Mucosa of stomach (tissue), 1 donor: Measurements from ENCODE around the gene SELENON.

Source experiments
- H3K27me3 ChIP-seq: one replicate; pipeline ENCODE4 v1.7.0; 2013; ENCODE audit warnings: mild to moderate bottlenecking, low read length; ENCODE audit not compliant: control insufficient read depth, insufficient read depth
- H3K36me3 ChIP-seq: one replicate; pipeline ENCODE4 v1.7.0; 2013; ENCODE audit warnings: low read length; ENCODE audit not compliant: control insufficient read depth, insufficient read depth
- H3K4me1 ChIP-seq: one replicate; pipeline ENCODE4 v1.7.0; 2013; ENCODE audit warnings: mild to moderate bottlenecking, low read length; ENCODE audit not compliant: control insufficient read depth, insufficient read depth
- H3K4me3 ChIP-seq: one replicate; pipeline ENCODE4 v1.7.0; 2013; ENCODE audit warnings: low read length
- H3K9ac ChIP-seq: one replicate; pipeline ENCODE4 v1.7.0; 2013; ENCODE audit warnings: mild to moderate bottlenecking, low read length, moderate library complexity
- H3K9me3 ChIP-seq: one replicate; pipeline ENCODE4 v1.7.0; 2013; ENCODE audit warnings: mild to moderate bottlenecking, low read length, moderate library complexity; ENCODE audit not compliant: control insufficient read depth
- donor health status: Pancreatic carcinoma.

The SELENON gene

GRCh38 chr1:25809283-25809926 lies 9.4 kb downstream of the SELENON start:
- no peaks in the 10 kb centered on the region for H3K4me1 ChIP-seq

DNA sequence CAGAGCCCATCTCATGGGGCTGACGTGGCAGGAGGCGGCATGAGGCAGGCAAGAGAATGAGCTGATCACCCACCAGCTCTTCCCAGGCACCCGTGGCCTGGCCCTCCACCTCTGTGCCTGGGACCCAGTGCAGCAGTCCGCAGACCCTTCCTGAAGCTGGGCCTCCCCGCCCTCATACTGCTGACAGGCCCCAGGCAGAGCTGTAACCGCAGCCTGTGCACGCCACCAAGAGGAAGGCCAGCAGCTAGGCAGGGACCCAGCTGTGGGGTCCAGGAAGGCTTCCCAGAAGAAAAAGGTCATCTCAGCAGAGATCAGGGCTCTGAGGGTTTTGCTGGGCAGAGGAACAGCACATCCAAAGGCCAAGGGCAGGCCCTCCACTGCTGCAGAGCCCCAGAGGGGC lies 9.9 kb downstream of the SELENON start:
- Histone ChIP-seq H3K9ac (no peak overlapping the region), H3K36me3 (no peaks in the 10 kb centered on the region), H3K27me3 (no peaks in the 10 kb centered on the region), H3K9me3 (no peaks in the 10 kb centered on the region), H3K4me1 (no peaks in the 10 kb centered on the region), H3K4me3 (no peak overlapping the region)

More at GRCh38 chr1:25809283-25809926, 9.4 kb downstream of the SELENON start:
- Histone ChIP-seq H3K27me3 (no peaks in the 10 kb centered on the region), H3K9me3 (no peaks in the 10 kb centered on the region), H3K4me3 (no peak overlapping the region), H3K9ac (no peak overlapping the region), H3K36me3 (no peaks in the 10 kb centered on the region)

DNA sequence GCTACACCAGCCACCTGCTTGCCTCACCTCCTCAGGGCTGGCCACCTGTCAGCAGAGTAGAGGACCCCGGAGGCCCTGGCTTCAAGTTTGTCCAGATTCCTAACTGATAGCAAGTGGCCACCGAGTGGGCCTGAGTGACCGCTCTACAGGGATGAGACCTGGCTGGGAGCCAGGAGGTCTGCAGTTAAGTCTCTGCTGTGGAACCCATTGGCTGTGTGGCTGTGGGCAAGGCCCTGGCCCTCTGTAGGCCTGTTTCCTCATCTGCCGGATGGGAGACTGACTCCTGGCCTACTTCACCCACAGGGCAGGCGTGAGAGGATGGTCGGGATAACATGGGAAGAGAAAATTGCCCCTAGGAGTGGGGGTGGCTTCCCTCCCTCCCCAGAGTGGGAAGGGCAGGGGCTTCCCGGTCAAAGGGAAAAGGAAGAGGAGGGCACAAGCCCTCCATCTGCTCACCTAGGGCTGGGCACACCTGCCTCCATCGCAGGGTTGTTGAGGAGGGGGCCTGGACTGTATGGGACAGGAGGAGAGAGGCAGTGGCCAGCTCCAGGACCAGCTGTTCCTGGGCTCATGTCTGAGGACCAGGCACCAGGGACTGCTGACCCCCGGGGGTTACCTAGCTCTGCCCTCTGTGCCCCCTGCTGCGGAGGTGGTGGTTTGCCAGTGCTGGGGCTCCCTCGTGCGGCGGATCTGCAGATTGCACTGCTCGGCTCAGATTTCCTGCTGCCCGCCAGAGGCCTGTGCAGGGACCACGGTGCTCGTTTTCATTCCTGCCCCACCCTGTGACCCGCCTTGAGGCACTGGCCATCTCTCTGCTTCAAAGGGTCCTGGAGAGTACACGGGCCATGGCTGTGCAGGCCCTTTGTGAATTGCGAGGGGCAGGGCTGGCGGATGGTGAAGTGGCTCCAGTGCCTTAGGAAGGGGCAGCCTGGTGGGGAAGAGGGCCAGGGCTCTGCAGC lies 10.6 kb downstream of the SELENON start:
- no peaks in the 10 kb centered on the region for H3K27me3 ChIP-seq
- no peak overlapping the region for H3K4me3 ChIP-seq
- no peaks in the 10 kb centered on the region for H3K4me1 ChIP-seq
- no peak overlapping the region for H3K9ac ChIP-seq
- H3K9me3 ChIP-seq: no peaks in the 10 kb centered on the region
- no peaks in the 10 kb centered on the region for H3K36me3 ChIP-seq

DNA sequence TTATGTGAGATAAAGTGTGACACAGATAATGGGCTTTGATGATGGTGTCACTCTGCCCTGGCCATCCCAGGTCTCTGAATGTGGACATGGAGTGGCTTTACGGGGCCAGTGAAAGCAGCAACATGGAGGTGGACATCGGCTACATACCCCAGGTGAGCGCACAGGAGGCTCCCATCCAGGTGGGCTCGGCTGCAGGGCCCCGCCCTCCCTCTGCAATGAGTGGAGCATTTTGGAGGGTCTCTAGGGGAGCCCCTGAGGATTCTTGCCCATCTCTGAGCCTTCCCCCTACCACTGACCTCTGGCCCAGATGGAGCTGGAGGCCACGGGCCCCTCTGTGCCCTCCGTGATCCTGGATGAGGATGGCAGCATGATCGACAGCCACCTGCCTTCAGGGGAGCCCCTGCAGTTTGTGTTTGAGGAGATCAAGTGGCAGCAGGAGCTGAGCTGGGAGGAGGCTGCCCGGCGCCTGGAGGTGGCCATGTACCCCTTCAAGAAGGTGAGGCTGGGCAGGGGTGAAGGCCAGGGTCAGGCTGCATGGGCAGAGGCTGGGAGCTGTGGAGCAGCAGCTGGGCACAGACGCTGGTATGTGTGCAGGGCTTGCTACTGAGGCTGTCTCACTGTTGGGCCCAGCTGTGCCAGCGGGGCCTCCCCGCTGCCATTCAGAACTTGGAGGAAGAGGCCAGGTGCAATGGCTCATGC lies 11.5 kb downstream of the SELENON start:
- H3K36me3 ChIP-seq: no peaks in the 10 kb centered on the region
- H3K4me3 ChIP-seq: no peak overlapping the region
- H3K4me1 ChIP-seq: no peaks in the 10 kb centered on the region
- H3K9me3 ChIP-seq: no peaks in the 10 kb centered on the region
- H3K9ac ChIP-seq: no peak overlapping the region
- H3K27me3 ChIP-seq: no peaks in the 10 kb centered on the region

- H3K27me3 ChIP-seq: no peaks in the 10 kb centered on the region
- H3K9ac ChIP-seq: no peak overlapping the region
- no peaks in the 10 kb centered on the region for H3K36me3 ChIP-seq
- H3K4me3 ChIP-seq: no peak overlapping the region
- H3K9me3 ChIP-seq: no peaks in the 10 kb centered on the region
- peaks cover 8% of the 10 kb centered on the region for H3K4me1 ChIP-seq
These were observed 13.2 kb downstream of the SELENON start for GRCh38 chr1:25813071-25813733.

- H3K4me1 ChIP-seq: peaks cover 13% of the 10 kb centered on the region
These were observed 13.9 kb downstream of the SELENON start for GRCh38 chr1:25813734-25814471.

DNA sequence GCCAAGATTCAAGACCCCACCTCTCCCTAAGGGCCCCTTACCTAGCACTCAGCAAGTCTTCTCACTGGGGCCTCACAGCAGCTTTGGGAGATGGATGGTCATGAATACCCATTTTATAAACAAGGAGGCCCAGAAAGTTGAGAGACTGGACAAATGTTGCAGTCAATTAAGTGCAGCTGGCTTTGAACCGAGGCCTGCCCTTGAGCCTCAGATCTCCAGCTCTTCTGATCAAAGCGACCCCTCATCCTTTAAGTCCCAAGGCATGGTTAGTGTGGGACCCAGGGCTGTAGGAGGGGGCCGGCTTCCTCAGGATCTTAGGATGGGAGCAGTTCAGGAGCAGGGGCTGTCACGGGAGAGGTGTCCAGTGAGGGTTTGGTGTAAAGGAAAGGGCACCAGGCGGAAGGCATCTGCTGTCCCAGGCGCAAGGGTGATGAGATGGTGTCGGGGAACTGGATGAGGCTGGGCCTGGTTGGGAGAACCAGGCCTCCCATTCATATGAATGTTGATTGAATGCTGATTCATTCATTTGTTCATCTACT lies 14.6 kb downstream of the SELENON start:
- Histone ChIP-seq H3K4me1 (peaks cover 16% of the 10 kb centered on the region), H3K4me3 (no peak overlapping the region), H3K27me3 (no peaks in the 10 kb centered on the region), H3K36me3 (no peaks in the 10 kb centered on the region), H3K9me3 (no peaks in the 10 kb centered on the region), H3K9ac (no peak overlapping the region)

More at GRCh38 chr1:25813734-25814471, 13.9 kb downstream of the SELENON start:
- Histone ChIP-seq H3K9ac (no peak overlapping the region), H3K4me3 (no peak overlapping the region), H3K36me3 (no peaks in the 10 kb centered on the region), H3K27me3 (no peaks in the 10 kb centered on the region), H3K9me3 (no peaks in the 10 kb centered on the region)

DNA sequence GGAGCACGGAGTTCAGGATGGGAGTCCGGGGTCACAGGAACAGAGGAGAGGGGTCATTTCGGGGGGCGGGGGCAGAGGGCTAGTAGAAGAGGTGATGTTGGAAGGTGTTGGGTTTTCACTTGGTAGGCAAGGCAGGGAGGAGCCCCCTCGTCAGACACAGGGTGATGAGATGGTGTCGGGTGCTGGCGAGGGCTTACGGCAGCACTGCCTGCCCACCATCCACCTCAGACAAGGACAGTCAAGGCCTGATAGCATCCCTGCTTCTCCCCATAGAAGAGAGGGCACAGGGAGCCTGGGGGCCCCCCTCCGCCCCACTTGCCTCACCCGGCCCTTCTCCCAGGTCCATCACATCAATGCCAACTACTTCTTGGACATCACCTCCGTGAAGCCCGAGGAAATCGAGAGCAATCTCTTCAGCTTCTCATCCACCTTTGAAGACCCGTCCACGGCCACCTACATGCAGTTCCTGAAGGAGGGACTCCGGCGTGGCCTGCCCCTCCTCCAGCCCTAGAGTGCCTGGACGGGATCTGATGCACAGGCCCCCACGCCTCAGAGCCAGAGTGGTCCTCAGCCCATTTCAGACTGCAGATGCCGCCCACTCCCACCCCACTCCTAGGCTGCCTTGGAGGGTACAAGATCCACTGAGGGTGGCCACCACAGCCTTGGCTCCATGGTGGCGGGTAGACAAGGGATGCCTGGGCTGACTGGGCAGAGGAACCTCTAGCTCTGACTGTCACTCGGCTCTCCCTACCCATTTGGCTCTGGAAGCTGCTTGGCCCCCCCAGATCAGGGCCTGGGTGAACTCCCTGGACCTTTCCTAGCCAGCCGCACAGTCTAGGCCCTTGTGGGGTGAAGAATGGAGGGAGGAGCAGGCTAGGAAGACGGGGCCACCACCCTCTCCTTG lies 15.5 kb downstream of the SELENON start:
- Histone ChIP-seq H3K36me3 (no peaks in the 10 kb centered on the region), H3K9me3 (no peaks in the 10 kb centered on the region), H3K4me1 (peaks cover 16% of the 10 kb centered on the region)

DNA sequence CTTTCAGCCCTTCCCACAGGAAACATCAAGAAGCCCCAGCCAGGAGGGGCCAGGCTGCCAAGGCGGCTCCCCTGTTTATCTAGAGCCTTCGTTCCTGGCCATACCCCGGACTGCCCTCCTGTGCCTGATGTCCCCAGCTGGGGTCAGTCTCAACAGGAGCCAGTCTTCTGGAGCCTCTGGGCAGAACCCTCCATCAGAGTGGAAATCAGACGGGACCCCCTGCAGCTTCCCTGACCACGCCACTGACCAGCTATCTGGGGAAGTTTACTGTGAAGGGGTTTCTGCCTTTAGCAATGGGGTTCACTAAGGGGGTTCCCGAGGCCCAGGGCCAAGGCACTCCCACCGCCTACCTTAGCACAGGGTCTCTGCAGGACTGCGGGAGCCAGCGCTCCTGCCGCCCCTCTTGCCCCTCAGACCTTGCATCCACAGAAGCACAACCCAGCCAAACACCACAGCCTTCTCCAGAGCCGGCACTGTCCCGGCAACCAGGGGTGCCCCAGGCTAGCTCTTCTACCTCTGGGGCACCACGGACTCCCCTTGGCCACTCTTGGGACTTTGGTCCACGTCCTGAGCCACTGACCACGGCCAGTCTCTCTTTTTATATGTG lies 16.2 kb downstream of the SELENON start:
- Histone ChIP-seq H3K9ac (no peak overlapping the region), H3K9me3 (no peaks in the 10 kb centered on the region), H3K4me1 (peaks cover 22% of the 10 kb centered on the region), H3K4me3 (no peak overlapping the region), H3K36me3 (no peaks in the 10 kb centered on the region), H3K27me3 (no peaks in the 10 kb centered on the region)

More for the DNA sequence above, 15.5 kb downstream of the SELENON start:
- Histone ChIP-seq H3K4me3 (no peak overlapping the region), H3K27me3 (no peaks in the 10 kb centered on the region), H3K9ac (no peak overlapping the region)

DNA sequence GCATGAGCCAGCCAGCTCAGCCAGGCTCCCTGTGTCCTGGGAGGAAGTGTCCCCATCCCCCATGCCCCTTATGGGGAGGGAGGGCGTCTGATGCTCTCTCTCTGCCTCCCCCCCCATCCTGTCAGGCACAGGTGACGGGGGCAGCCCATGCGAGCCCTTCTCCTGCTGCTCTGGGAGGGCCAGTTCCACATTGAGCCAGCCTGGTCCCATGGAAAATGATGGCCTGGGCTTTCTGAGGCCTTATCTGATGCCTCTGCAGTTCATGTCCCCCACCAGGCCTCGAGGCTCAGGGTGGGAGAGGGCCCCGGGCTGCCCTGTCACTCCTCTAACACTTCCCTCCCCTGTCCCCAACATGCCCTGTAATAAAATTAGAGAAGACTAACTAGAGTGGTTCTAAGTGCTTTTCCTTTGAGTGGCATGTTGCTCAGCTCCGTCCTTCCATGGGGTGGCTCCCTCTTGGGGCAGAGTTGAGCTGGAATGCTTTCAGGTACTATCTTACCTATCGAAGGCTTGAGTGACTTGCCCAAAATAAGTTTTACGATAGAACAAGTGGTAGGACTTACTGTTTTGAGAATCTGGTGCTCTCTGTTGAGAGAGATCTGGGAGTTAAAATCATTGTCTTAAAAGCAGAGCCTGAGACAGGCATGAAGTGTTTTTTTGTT lies 18.0 kb downstream of the SELENON start:
- no peaks in the 10 kb centered on the region for H3K27me3 ChIP-seq
- H3K36me3 ChIP-seq: no peaks in the 10 kb centered on the region
- H3K4me1 ChIP-seq: peaks cover 28% of the 10 kb centered on the region
- H3K9ac ChIP-seq: peak overlapping the region; percentile 18
- H3K9me3 ChIP-seq: no peaks in the 10 kb centered on the region
- H3K4me3 ChIP-seq: no peak overlapping the region
